Liver (tissue), 3 donors: Measurements from ENCODE around the gene C14orf132.

ENCODE experiments used
- CTCF ChIP-seq: fragments of 150-350 bp; IDR thresholded peaks from 2 replicates; pipeline ENCODE4 v1.5.1; 2017; ENCODE audit warnings: improper control_type of control experiment, low read depth, low read length; ENCODE audit not compliant: missing input control
- JUND ChIP-seq, 2 donors: IDR thresholded peaks; 2 replicates each; pipeline ENCODE4 v1.6.1; 2016; ENCODE audit warnings: antibody characterized with exemption in 2 of 2
- MAX ChIP-seq: IDR thresholded peaks from 2 replicates; pipeline ENCODE4 v1.6.1; 2016; ENCODE audit warnings: antibody characterized with exemption
- TF ChIP-seq, protein P1 (sequence below): IDR thresholded peaks from 2 replicates; pipeline ENCODE4 v1.6.1; 2016; ENCODE audit warnings: antibody characterized with exemption, mild to moderate bottlenecking
- donor health status: healthy.
- donor health status: healthy.

GRCh38 chr14:96092936-96093335 is 53.8 kb downstream of the C14orf132 start:
- TF ChIP-seq CTCF (no peak), MAX (no peak), JUND (IDR thresholded peaks at IDR 0.05) (no peak)
- TF ChIP-seq, protein P1, sequence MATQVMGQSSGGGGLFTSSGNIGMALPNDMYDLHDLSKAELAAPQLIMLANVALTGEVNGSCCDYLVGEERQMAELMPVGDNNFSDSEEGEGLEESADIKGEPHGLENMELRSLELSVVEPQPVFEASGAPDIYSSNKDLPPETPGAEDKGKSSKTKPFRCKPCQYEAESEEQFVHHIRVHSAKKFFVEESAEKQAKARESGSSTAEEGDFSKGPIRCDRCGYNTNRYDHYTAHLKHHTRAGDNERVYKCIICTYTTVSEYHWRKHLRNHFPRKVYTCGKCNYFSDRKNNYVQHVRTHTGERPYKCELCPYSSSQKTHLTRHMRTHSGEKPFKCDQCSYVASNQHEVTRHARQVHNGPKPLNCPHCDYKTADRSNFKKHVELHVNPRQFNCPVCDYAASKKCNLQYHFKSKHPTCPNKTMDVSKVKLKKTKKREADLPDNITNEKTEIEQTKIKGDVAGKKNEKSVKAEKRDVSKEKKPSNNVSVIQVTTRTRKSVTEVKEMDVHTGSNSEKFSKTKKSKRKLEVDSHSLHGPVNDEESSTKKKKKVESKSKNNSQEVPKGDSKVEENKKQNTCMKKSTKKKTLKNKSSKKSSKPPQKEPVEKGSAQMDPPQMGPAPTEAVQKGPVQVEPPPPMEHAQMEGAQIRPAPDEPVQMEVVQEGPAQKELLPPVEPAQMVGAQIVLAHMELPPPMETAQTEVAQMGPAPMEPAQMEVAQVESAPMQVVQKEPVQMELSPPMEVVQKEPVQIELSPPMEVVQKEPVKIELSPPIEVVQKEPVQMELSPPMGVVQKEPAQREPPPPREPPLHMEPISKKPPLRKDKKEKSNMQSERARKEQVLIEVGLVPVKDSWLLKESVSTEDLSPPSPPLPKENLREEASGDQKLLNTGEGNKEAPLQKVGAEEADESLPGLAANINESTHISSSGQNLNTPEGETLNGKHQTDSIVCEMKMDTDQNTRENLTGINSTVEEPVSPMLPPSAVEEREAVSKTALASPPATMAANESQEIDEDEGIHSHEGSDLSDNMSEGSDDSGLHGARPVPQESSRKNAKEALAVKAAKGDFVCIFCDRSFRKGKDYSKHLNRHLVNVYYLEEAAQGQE: no peak
